ENCODE data around the gene MINDY4.

DNA sequence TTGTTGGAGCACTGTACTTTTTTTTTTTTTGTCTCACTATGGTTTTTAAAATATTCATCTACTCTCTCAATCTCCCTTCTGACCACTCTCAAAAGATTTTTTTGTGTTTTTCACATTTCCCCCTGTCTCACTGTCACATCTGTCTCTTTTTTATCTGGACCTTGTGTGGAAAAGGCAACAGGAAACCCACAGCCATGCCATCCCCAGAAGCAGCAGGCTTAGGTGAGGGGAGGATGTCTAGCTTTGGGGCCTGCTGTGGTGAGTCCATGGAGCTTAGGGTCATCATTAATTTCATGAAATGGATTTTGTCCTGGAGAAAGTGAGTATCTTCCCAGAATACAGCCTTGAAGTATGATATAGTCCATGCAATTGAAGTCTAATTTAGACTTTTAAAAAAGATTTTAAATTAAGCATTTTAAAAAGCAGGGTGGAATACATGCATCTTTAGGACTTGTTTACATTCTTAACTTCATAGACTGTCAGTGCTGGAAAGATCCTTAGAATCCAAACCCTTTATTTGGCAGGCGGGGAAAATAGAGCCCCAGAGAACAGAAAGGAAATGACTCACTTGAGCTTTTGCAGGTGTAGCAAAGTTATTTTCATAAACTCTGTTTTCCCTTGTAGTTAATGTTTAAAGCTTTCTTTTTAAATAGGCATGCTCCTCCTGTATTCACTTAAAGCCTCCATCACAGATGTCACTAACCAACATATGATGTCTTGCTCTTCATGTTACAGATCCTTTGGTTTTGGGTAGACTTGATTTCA is 25.1 kb downstream of the MINDY4 start:
- TF ChIP-seq, protein P1, sequence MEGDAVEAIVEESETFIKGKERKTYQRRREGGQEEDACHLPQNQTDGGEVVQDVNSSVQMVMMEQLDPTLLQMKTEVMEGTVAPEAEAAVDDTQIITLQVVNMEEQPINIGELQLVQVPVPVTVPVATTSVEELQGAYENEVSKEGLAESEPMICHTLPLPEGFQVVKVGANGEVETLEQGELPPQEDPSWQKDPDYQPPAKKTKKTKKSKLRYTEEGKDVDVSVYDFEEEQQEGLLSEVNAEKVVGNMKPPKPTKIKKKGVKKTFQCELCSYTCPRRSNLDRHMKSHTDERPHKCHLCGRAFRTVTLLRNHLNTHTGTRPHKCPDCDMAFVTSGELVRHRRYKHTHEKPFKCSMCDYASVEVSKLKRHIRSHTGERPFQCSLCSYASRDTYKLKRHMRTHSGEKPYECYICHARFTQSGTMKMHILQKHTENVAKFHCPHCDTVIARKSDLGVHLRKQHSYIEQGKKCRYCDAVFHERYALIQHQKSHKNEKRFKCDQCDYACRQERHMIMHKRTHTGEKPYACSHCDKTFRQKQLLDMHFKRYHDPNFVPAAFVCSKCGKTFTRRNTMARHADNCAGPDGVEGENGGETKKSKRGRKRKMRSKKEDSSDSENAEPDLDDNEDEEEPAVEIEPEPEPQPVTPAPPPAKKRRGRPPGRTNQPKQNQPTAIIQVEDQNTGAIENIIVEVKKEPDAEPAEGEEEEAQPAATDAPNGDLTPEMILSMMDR (IDR thresholded peaks at IDR 0.05; ENCODE audit: low read depth, low read length, poor library complexity, severe bottlenecking): no peak
- TF ChIP-seq EZH2phosphoT487 (IDR thresholded peaks at IDR 0.05; ENCODE audit: borderline replicate concordance, low read length): no peak
